ENCODE data around the gene CC2D2B.

GRCh38 chr10:96046546-96046945, 138.8 kb downstream of the CC2D2B start:
- TF ChIP-seq CTCF (IDR thresholded peaks at IDR 0.05; ENCODE audit: low read depth, low read length, missing input control): no peak
- TF ChIP-seq JUND (IDR thresholded peaks at IDR 0.05): no peak
- no peak for TF ChIP-seq MAX (IDR thresholded peaks at IDR 0.05)
- TF ChIP-seq ZBTB33 (IDR thresholded peaks at IDR 0.05): no peak
